ENCODE data around the gene ECI2.

GRCh38 chr6:4085332-4085700 is 50.1 kb downstream of the ECI2 start:
- no peak for TF ChIP-seq CTCF (IDR thresholded peaks at IDR 0.05)
- no peak for TF ChIP-seq POLR2A (IDR thresholded peaks at IDR 0.05)

Data from heart left ventricle (tissue), 13 donors.